Neural cell (in vitro differentiated cells): ENCODE data around the gene FOXO3. TPM values are rescaled to one million over a fixed set of nuclear protein-coding genes. Genes with fewer than 3 reads are reported as not detected.

ENCODE experiments used
- H2AFZ ChIP-seq: fragments of 200-600, 300-800 bp; sonication (generic), shearing (Covaris generic); 2 replicates; pipeline ENCODE4 v1.6.0; 2014; ENCODE audit warnings: low read depth, mild to moderate bottlenecking, antibody characterized with exemption, low read length, moderate library complexity
- H3F3A ChIP-seq: fragments of 200-600 bp; shearing (Covaris generic); 2 replicates; pipeline ENCODE4 v1.6.1; 2016; ENCODE audit warnings: mild to moderate bottlenecking, moderate library complexity, mixed read lengths, antibody characterized with exemption, low read length; ENCODE audit not compliant: insufficient read depth, poor library complexity, severe bottlenecking
- H3K27ac ChIP-seq: fragments of 200-600, 300-800 bp; sonication (generic), shearing (Covaris generic); 2 replicates; pipeline ENCODE4 v1.5.1; 2014; ENCODE audit warnings: mild to moderate bottlenecking, low read length, moderate library complexity
- H3K27me3 ChIP-seq: fragments of 300-800, 200-600 bp; sonication (generic), shearing (Covaris generic); 2 replicates; pipeline ENCODE4 v1.6.0; 2014; ENCODE audit warnings: mild to moderate bottlenecking, low read depth, low read length, moderate library complexity; ENCODE audit not compliant: insufficient read depth
- H3K36me3 ChIP-seq: fragments of 300-800, 200-600 bp; sonication (generic), shearing (Covaris generic); 2 replicates; pipeline ENCODE4 v1.5.1; 2014; ENCODE audit warnings: mild to moderate bottlenecking, antibody characterized with exemption, low read length, moderate library complexity; ENCODE audit not compliant: insufficient read depth
- H3K4me2 ChIP-seq: fragments of 300-800, 200-600 bp; sonication (generic), shearing (Covaris generic); 2 replicates; pipeline ENCODE4 v1.6.0; 2014; ENCODE audit warnings: mild to moderate bottlenecking, low read length
- H3K4me3 ChIP-seq: fragments of 300-800, 200-600 bp; sonication (generic), shearing (Covaris generic); 2 replicates; pipeline ENCODE4 v1.5.1; 2014; ENCODE audit warnings: mild to moderate bottlenecking, low read length, moderate library complexity
- H3K79me2 ChIP-seq: fragments of 200-600 bp; shearing (Covaris generic); replicated peaks from 2 replicates; pipeline ENCODE4 v1.6.0; 2014; ENCODE audit warnings: mild to moderate bottlenecking, low read length, moderate library complexity; ENCODE audit not compliant: insufficient read depth
- H3K9ac ChIP-seq: fragments of 300-800, 200-600 bp; sonication (generic), shearing (Covaris generic); 2 replicates; pipeline ENCODE4 v1.6.1; 2016; ENCODE audit warnings: mild to moderate bottlenecking, low read length, mixed read lengths
- H3K9me2 ChIP-seq: fragments of 200-600 bp; shearing (Covaris generic); 2 replicates; pipeline ENCODE4 v1.6.1; 2016; ENCODE audit warnings: mild to moderate bottlenecking, low read length, mixed read lengths; ENCODE audit not compliant: insufficient read depth
- H3K9me3 ChIP-seq: fragments of 200-600, 300-800 bp; sonication (generic), shearing (Covaris generic); 2 replicates; pipeline ENCODE4 v1.6.1; 2016; ENCODE audit warnings: mild to moderate bottlenecking, mixed run types, low read length, moderate library complexity, mixed read lengths
- H4K20me1 ChIP-seq: fragments of 200-600 bp; shearing (Covaris generic); 2 replicates; pipeline ENCODE4 v1.6.1; 2016; ENCODE audit warnings: mild to moderate bottlenecking, mixed run types; ENCODE audit not compliant: insufficient read depth
- EP300 ChIP-seq: fragments of 450-650 bp; conservative IDR thresholded peaks from 2 replicates; pipeline ENCODE4 v1.6.1; 2014; ENCODE audit warnings: antibody characterized with exemption, mild to moderate bottlenecking, moderate library complexity; ENCODE audit not compliant: poor library complexity, severe bottlenecking
- EZH2 ChIP-seq: fragments of 200-600, 300-800 bp; shearing (Covaris generic), sonication (generic); IDR thresholded peaks from 2 replicates; pipeline ENCODE4 v1.6.1; 2014; ENCODE audit warnings: antibody characterized with exemption, low read length, borderline replicate concordance, mild to moderate bottlenecking; ENCODE audit not compliant: insufficient read depth, poor library complexity, severe bottlenecking
- MXI1 ChIP-seq: fragments of 450-650 bp; conservative IDR thresholded peaks from 2 replicates; pipeline ENCODE4 v1.6.1; 2014; ENCODE audit warnings: antibody characterized with exemption, mild to moderate bottlenecking; ENCODE audit not compliant: poor library complexity, severe bottlenecking
- POLR2AphosphoS5 ChIP-seq: IDR thresholded peaks from 2 replicates; pipeline ENCODE4 v1.6.1; 2012
- RAD21 ChIP-seq: fragments of 450-650 bp; conservative IDR thresholded peaks from 2 replicates; pipeline ENCODE4 v1.6.1; 2014; ENCODE audit warnings: antibody characterized with exemption, mild to moderate bottlenecking, moderate library complexity
- SMC3 ChIP-seq: fragments of 450-650 bp; conservative IDR thresholded peaks from 2 replicates; pipeline ENCODE4 v1.6.1; 2014; ENCODE audit warnings: antibody characterized with exemption, mild to moderate bottlenecking, moderate library complexity; ENCODE audit not compliant: poor library complexity
- TAF1 ChIP-seq: IDR thresholded peaks from 2 replicates; pipeline ENCODE4 v1.6.1; 2012; ENCODE audit warnings: low read depth
- polyA plus RNA-seq: library from polyadenylated mRNA; depleted of rRNA; stranded (reverse); fragments of >200 nt; gene quantifications from 2 replicates; pipeline ENCODE4 v1.2.3, GENCODE V29; 2014
- TF ChIP-seq, protein P1 (sequence below): fragments of 450-650 bp; IDR thresholded peaks from 2 replicates; pipeline ENCODE4 v1.5.1; 2014; ENCODE audit warnings: antibody characterized with exemption, mild to moderate bottlenecking, moderate library complexity; ENCODE audit not compliant: poor library complexity, severe bottlenecking
- TF ChIP-seq, protein P2 (sequence below): IDR thresholded peaks from 2 replicates; pipeline ENCODE4 v1.6.1; 2012; ENCODE audit warnings: borderline replicate concordance

The FOXO3 gene
- polyA plus RNA-seq, 1 donor from 2014 or later: 21.3 TPM

DNA sequence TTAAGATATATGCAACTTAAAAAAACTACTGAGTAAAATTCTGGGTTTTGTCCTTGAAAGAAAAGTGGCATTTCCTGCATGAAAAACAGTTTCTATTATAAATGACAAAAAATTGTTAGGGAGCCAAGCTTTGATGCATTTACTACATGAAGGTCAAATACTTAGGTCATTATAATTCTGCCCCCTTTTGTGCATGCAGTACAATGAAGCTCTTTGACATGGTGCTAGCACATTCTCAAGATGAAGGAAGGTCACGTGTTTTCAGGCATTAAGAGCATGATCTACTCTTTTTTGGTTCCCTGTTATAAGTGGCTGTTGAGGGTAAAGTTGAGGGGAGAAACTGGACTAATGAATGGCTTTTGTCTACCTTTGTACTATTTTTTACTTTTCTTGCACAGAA, 72.7 kb downstream of the FOXO3 start:
- Histone ChIP-seq H3K4me3 (no peak overlapping the region), H3K9me3 (no peaks in the 10 kb centered on the region), H4K20me1 (no peaks in the 10 kb centered on the region), H3K79me2 (peaks cover 8% of the 10 kb centered on the region), H3K27me3 (no peaks in the 10 kb centered on the region), H3K9me2 (no peaks in the 10 kb centered on the region), H3K9ac (no peak overlapping the region), H2AFZ (no peak overlapping the region), H3K36me3 (no peaks in the 10 kb centered on the region), H3F3A (no peaks in the 10 kb centered on the region), H3K4me2 (no peak overlapping the region), H3K27ac (no peak overlapping the region)
- TF ChIP-seq, protein P1, sequence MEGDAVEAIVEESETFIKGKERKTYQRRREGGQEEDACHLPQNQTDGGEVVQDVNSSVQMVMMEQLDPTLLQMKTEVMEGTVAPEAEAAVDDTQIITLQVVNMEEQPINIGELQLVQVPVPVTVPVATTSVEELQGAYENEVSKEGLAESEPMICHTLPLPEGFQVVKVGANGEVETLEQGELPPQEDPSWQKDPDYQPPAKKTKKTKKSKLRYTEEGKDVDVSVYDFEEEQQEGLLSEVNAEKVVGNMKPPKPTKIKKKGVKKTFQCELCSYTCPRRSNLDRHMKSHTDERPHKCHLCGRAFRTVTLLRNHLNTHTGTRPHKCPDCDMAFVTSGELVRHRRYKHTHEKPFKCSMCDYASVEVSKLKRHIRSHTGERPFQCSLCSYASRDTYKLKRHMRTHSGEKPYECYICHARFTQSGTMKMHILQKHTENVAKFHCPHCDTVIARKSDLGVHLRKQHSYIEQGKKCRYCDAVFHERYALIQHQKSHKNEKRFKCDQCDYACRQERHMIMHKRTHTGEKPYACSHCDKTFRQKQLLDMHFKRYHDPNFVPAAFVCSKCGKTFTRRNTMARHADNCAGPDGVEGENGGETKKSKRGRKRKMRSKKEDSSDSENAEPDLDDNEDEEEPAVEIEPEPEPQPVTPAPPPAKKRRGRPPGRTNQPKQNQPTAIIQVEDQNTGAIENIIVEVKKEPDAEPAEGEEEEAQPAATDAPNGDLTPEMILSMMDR: no peak
- TF ChIP-seq TAF1: no peak
- TF ChIP-seq RAD21: no peak
- no peak for TF ChIP-seq MXI1
- TF ChIP-seq EP300: no peak
- no peak for TF ChIP-seq SMC3

DNA sequence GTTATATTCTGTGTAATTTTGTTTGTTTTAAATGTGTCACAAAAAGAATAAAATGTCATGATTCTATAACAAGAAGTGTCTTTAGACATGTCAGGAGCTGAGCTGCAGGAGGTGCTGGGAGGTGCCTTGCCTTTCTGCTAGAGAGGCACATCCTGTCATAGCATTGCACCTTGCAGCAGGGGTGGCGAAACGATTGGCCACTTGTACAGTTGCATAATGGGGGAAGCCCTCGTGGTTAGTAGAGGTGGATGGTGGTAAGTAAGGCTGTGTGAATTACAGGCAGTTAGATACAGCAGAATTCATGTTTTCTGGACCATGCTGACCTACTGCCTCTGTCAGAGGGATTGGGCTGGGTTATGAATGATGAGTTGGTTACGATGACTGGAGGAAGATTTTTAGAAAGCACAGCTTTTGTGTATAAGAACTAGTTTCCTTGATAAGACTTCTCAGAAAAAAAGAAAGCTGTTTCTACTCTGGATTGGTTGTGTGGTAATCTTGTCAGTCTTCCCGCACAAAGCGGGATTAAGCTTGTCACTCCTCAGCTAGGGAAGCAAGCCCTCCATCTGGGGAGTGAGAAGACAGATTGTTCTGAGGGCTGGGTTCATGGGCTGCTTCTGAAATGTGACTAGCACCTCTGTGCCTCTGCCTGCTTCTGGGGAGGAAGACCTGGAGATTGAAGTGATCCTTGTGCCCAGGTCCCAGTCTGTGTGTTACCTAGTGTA, 74.9 kb downstream of the FOXO3 start:
- H3K79me2 ChIP-seq: peaks cover 8% of the 10 kb centered on the region
- H3K4me3 ChIP-seq: no peak overlapping the region
- no peak overlapping the region for H3K27ac ChIP-seq
- no peaks in the 10 kb centered on the region for H3K36me3 ChIP-seq
- H3K27me3 ChIP-seq: no peaks in the 10 kb centered on the region
- H3F3A ChIP-seq: no peaks in the 10 kb centered on the region
- H2AFZ ChIP-seq: no peak overlapping the region
- no peaks in the 10 kb centered on the region for H3K9me3 ChIP-seq
- TF ChIP-seq EZH2 (no peak), SMC3 (no peak), EP300 (no peak), POLR2AphosphoS5 (no peak), TAF1 (no peak), RAD21 (no peak), MXI1 (no peak)
- TF ChIP-seq, protein P1: no peak
- TF ChIP-seq, protein P2, sequence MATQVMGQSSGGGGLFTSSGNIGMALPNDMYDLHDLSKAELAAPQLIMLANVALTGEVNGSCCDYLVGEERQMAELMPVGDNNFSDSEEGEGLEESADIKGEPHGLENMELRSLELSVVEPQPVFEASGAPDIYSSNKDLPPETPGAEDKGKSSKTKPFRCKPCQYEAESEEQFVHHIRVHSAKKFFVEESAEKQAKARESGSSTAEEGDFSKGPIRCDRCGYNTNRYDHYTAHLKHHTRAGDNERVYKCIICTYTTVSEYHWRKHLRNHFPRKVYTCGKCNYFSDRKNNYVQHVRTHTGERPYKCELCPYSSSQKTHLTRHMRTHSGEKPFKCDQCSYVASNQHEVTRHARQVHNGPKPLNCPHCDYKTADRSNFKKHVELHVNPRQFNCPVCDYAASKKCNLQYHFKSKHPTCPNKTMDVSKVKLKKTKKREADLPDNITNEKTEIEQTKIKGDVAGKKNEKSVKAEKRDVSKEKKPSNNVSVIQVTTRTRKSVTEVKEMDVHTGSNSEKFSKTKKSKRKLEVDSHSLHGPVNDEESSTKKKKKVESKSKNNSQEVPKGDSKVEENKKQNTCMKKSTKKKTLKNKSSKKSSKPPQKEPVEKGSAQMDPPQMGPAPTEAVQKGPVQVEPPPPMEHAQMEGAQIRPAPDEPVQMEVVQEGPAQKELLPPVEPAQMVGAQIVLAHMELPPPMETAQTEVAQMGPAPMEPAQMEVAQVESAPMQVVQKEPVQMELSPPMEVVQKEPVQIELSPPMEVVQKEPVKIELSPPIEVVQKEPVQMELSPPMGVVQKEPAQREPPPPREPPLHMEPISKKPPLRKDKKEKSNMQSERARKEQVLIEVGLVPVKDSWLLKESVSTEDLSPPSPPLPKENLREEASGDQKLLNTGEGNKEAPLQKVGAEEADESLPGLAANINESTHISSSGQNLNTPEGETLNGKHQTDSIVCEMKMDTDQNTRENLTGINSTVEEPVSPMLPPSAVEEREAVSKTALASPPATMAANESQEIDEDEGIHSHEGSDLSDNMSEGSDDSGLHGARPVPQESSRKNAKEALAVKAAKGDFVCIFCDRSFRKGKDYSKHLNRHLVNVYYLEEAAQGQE: no peak
- H4K20me1 ChIP-seq: no peaks in the 10 kb centered on the region
- H3K9me2 ChIP-seq: no peaks in the 10 kb centered on the region
- no peak overlapping the region for H3K4me2 ChIP-seq
- H3K9ac ChIP-seq: no peak overlapping the region
